IPS DF 4.7 (cell line): ENCODE results near the gene PPP6R2.
"Not testable (repeated sequence)": the region's sequence is repeated elsewhere in the genome, so short reads cannot be mapped to it uniquely, and the experiment has no call there.

Source experiments
- DNase-seq: peaks from one replicate; pipeline ENCODE4 v3.0.0-alpha.2; 2013; ENCODE audit warnings: low spot score; ENCODE audit errors: extremely low read depth

The PPP6R2 gene

DNA sequence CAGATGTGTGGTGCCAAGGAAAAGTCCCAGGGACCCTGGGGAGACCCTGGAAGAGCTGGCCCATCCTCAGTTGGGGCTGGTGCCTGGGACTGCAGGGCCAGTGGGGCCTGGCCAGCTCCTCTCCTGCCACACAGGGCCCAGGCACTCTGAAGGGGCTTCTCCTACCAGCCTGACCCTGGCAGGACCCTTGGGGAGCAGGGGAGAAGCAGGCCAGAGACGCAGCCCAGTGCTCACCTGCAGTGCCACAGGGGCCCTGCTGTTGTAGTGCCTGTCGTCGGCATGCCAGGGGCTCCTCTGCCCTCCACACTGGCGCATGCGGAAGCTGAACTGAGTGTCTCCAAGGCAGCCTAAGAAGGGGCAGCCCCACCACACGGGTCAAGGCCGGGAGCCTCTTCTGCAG lies 25.5 kb upstream of the PPP6R2 start:
- no peak for DNase-seq

DNA sequence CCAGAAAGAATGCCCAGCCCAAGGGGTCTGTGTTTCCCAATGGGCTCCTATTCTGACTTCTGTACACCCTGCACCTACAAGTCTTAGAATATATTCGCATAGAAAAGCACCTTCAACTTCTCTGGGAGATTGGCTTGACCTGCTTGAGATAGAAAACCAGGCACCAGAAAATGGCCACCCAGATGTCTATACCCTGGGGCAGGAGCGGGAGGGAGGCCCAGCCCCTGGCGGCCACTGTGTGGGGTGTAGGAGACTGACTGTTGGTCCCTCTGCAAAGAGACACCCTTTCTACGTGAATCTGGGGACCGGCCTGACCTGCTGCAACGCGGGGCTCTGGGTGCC lies 24.8 kb upstream of the PPP6R2 start:
- DNase-seq: no peak

DNA sequence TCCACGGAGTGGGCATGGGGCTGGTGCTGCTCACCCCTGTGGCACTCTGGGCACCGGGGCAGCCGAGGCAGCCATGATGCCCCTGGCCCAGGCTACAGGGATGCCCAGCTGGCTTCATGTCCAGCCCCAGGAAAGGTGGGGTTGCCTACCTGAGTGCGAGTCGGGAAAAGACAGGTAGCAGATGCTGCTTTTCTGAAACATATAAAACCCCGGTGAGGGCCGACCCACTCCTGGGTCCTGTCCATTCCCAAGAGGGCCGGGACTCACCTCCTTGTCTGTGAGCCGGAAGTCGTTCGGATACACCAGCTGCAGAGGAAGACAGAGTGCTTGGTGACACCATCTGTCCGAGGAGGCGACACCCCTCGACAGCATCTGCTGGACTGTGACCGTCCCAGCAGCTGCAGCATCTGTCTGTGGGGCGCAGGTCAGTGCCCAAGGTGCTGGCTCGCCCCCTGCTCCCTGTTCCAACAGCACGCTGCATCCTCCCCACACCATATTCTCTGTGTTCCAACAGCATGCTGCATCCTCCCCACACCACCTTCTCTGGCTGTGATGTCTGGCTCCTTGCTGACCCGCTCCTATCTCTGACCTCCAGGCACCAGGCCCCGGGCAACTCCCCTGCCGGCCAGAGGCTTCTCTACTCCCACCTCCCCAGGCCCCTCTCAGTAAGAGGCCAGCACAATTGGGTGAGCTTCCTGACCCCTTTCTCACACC lies 24.3 kb upstream of the PPP6R2 start:
- DNase-seq: no peak

DNA sequence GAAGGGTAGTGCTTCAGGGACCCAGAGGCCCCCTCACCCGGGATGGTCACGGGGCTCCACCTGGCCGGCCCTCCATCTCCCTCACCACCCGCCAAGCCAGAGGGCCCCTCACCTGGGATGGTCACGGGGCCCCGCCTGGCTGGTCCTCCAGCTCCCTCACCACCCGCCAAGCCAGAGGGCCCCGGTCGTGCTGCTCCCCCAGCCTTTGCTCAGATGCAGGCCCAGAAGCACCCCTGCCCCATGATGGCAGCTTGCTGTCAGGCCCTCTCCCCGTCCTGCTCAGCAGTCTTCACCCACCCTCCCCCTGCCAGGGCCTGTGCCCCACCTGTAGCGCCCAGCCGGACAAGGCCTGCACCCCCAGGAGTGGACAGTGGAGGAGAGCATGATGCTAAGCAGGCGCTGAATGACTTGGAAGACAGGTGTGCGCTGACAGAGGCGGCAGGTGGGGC lies 23.6 kb upstream of the PPP6R2 start:
- DNase-seq: no peak

DNA sequence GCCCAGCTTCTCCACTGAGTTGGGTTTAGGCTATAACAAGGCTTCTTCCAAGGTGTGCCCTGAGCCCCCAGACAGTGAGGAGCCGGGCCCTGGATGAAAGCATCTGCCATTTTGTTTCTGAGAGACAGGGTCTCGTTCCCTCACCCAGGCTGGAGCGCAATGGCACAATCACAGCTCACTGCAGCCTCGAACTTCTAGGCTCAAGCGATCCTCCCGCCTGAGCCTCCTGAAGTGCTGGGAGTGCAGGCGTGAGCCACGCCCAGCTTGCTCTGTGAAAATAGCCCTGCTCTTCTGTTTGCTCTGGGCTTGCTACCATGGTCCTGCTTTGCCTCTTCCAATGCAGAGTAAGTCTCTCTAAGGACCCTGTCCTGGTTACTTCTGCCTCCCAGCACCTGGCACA lies 23.0 kb upstream of the PPP6R2 start:
- DNase-seq: no peak

DNA sequence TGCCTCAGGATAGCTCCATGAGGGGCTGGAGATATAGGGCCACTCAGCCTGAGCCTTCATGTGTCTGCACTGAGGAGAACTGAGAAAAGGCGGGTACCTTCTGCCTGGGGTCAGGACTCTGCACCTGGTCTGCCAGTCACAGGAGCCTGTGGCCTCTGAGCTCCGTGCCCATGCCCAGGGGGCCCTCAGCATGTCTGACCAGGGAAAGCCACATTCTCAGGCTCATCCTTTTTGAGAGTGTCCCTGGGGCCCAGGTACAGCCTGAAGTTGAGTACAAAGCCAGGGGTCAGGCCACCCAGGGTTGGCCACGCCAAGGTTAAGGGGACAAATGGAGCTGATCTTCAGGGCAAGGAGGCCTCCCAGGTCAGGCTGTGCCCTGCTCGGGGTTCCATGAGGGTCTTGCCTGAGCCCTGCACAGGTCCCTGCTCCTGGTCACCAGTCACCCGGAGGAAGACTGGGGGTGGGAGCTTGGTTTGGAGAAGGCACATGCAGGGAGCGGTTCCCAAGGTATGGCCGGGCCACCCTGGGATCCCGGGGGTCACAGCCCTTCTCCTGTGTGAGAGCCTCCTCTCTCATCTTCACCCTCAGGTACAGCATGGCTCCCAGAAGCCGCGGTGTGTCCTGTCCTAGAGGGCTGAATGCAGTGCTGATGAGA lies 22.3 kb upstream of the PPP6R2 start:
- DNase-seq: no peak

DNA sequence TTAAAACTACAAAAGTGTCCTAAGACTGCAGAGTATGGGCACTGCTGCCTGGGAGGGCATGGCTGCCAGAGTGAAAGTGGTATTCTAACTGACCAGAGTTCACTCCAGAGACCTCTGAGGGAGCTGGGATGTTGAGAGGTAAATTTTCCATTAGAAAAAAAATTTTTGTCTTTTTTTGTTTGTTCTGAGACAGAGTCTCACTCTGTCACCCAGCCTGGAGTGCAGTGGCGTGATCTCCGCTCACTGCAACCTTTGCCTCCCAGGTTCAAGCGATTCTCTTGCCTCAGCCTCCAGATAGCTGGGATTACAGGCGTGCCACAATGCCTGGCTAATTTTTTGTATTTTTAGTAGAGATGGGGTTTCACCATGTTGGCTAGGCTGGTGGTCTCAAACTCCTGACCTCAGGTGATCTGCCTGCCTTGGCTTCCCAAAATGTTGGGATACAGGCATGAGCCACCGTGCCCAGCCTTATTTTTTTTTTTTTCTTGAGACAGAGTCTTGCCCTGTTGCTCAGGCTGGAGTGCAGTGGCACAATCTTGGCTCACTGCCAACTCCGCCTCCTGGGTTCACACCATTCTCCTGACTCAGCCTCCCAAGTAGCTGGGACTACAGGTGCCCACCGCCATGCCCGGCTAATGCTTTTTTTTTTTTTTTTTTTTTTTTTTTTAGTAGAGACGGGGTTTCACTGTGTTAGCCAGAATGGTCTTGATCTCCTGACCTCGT lies 20.6 kb upstream of the PPP6R2 start:
- not testable (repeated sequence) for DNase-seq

DNA sequence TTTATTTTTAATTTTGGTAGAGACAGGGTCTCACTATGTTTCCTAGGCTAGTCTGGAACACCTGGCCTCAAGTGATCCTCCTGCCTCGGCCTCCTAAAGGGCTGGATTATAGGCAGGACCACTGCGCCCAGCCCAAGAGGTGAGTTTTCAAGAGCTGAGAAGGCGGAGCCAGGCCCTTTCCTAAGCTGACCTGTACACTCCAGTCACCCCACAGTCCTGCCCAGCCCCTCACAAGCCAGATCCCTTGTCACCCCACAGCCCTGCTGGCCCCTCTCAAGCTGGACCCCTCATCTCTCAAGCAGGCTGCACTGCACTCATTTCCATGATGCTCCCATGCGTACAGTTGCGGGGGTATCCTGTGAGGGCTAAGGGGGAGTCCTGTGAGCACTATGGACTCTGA lies 19.2 kb upstream of the PPP6R2 start:
- no peak for DNase-seq

DNA sequence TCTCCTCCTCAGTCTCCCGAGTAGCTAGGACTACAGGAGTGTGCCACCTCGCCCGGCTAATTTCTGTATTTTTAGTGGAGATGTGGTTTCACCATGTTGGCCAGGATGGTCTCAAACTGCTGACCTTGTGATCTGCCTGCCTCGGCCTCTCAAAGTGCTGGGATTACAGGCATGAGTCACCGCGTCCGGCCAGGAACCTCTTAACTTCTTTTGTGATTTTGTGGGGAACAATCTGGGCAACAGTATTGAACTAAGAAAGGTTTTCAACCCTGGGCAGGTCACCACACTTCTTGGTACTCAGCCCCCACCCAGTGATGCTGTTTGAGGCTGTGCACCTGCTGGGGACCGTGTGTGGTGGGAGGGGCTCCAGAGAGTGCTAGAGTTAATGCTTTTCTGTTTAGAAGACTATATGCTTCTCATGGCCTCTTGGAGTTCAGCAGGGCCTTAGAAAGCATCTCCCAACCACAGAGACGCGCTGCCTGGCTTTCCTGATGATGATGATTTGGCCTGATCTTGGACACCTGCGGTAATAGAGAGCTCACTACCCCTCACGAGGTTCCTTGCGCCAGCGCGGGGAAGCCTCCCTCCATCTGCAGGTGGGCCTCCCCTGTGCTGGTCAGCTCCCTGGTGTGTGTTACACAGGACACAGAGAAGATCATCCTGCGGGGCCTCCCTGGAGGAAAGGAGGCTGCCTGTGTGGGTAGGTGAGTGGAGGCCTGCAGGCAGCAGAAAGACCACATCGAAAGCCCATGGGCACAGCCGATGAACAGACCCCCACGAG lies 17.5 kb upstream of the PPP6R2 start:
- DNase-seq: no peak

DNA sequence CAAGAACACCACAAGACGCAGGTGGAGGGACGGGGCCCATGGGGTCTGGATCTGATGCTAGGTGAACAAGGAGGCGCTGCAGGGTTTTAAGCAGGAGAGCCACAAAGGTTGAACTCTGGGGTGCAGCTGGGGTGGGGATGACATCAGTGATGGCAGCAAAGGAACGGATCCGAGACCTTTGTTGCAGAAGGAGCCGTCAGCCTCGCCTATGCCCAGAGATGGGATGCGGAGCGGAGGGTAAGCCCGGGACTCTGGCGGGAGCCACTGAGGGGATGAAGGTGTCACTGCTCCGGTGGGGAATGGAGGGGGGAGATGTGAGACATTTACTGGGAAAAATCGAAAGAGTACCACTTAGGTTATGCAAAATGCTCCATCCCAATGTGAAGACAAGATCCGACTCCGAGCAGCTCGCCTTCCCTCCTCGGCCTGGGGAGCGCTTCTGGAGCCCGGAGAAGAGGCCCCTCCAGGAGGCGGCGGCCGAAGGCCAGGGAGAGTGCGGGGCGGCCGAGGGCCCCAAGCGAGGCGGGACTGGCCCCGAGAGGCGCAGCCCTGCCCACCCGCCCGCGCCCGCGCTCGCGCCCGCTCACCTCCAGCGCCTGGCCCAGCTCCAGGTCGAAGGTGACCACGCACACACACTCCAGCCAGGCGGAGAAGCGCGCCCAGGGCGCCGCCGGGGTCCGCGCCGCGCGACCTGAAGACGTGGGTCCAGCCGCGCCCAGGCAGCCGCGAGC lies 16.7 kb upstream of the PPP6R2 start:
- DNase-seq: no peak

DNA sequence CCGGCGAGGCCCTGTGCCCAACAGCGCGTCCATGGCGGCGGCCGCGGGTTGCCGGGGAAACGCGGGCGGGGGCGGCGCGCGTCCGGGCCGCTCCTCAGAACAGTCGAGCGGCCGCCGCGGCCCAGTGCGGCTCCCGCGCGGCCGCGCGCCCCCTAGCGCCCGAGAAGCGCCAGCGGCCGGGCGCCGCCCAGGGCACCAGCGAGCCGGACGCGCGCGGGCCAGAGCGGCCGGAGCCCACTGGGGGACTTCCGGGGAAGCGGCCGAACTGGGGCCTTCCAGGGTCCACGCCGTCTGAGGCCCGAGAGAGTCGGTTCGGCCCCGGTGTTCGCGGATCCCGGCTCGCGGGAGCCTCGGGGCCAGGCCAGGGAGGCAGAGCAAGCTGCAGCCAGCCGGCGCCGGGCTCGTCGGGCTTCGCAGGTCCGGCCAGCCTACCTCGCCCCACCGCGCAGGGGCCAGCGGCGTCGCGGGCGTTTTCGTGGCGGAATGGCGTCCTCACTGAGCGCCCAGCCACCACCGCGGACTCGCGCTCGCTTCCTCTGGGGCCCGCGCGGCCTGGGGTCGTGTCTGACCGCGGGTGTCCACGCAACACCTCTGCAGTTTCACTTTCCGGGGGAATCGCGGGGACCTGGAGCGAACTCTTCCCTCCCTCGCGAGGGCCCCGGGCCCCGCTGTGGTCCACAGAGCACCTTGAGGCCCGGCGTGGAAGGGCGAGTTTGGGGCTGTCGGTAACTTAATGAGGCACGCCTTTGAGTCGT lies 16.0 kb upstream of the PPP6R2 start, which contains the start of gene DENND6B:
TSS of gene DENND6B (minus strand) at position 57 of the 755 bp plus-strand sequence. CDS start at position 33, 24 bp downstream.
- no peak for DNase-seq

DNA sequence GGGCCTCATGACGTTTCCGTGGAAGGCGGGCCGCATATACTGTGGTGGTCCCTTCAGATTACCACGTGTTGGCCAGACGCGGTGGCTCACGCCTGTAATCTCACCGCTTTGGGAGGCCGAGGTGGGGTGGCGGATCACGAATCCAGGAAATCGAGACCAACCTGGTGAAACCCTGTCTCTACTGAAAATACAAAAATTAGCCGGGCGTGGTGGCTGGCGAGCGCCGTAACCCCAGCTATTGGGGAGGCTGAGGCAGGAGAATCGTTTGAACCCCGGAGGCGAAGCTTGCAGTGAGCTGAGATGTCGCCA lies 15.5 kb upstream of the PPP6R2 start:
- no peak for DNase-seq

DNA sequence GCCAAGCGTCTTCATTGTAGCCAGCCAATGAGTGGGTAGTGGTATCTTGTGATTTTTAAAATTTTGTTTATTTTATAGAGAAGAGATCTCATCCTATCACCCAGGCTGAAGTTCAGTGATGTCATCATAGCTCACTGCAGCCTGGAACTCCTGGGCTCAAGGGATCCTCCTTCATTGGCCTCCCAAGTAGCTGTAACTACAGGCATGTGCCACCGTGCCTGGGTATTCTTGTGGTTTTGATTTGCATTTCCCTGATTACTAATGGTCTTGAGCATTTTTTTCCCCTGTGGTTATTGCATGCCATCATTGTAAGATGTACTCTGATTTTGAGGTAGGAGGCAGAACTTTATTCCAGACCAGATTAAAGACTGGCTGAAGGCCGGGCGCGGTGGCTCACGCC lies 13.9 kb upstream of the PPP6R2 start:
- no peak for DNase-seq

DNA sequence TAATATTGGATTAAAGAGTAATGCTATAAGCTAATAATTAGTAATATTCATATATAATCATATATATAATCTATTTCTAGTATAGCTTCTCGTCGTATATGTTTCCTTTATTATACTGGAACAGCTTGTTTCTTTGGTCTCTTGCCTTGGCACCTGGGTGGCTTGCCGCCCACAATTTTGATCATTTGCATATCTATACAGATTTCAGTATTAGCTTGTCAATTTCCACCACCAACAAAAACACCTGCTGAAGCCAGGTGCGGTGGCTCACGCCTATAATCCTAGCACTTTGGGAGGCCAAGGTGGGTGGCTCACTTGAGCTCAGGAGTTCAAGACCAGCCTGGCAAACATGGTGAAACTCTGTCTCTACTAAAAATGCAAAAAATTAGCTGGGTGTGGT lies 8.7 kb upstream of the PPP6R2 start:
- not testable (repeated sequence) for DNase-seq

DNA sequence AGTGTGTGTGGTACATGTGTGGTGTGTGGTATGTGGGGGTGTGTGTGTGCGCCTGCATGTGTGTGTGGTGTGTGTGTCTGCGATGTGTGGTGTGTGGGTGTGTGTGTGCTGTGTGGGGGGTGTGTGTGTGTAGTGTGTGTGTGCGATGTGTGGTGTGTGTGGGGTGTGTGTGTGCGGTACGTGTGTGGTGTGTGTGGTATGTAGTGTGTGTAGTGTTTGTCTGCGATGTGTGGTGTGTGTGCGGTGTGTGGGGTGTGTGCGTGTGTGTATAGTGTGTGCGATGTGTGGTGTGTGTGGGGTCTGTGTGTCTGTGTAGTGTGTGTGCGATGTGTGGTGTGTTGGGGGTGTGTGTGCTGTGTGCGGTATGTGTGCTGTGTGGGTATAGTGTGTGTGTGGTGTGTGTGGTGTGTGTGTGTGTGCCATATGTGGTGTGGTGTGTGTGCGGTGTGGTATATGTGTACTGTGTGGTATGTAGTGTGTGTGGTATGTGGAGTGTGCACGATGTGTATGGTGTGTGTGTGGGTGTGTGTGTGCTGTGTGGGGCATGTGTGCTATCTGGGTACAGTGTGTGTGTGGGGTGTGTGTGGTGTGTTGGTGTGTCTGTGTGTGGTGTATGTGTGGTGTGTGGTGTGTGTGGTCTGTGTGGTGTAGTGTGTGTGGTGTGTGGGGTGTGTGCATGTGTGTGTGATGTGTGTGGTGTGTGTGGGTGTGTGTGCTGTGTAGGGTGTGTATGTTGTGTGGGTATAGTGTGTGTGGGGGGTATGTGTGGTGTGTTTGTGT lies 5.7 kb upstream of the PPP6R2 start:
- DNase-seq: no peak

DNA sequence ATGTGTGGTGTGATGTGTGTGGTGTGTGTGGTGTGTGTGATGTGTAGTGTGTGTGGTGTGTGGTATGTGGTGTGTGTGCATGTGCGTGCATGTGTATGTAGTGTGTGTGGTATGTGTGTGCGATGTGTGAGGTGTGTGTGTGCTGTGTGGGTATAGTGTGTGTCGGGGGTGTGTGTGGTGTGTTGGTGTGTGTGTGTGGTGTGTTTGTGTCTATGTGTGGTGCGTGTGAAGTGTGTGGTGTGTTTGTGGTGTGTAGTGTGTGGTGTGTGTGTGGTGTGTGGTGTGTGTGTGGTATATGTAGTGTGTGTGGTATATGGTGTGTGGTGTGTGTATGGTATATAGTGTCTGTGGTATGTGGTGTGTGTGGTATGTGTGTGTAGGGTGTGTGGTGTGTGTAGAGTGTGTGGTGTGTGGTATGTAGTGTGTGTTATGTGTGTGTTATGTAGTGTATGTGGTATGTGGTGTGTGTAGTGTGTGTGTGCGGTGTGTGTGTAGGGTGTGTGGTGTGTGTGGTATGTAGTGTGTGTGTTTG lies 5.0 kb upstream of the PPP6R2 start:
- no peak for DNase-seq

DNA sequence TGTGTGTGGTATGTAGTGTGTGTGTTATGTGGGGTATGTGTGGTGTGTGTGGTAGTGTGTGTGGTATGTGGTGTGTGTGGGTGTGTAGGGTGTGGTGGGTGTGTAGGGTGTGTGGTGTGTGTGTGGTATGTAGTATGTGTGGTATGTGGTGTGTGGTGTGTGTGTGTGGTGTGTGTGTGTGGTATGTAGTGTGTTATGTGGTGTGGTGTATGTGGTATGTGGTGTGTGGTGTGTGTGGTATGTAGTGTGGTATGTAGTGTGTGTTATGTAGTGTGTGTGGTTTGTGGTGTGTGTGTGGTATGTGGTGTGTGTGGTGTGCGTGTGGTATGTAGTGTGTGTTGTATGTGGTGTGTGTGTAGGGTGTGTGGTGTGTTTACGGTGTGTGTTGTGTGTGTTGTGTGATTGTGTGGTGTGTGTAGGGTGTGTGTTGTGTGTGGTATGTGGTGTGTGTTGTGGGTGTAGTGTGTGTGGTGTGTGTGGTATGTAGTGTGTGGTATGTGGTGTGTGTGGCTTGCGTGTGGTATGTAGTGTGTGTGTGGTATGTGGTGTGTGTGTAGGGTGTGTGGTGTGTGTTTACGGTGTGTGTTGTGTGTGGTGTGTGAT lies 4.2 kb upstream of the PPP6R2 start:
- DNase-seq: no peak

DNA sequence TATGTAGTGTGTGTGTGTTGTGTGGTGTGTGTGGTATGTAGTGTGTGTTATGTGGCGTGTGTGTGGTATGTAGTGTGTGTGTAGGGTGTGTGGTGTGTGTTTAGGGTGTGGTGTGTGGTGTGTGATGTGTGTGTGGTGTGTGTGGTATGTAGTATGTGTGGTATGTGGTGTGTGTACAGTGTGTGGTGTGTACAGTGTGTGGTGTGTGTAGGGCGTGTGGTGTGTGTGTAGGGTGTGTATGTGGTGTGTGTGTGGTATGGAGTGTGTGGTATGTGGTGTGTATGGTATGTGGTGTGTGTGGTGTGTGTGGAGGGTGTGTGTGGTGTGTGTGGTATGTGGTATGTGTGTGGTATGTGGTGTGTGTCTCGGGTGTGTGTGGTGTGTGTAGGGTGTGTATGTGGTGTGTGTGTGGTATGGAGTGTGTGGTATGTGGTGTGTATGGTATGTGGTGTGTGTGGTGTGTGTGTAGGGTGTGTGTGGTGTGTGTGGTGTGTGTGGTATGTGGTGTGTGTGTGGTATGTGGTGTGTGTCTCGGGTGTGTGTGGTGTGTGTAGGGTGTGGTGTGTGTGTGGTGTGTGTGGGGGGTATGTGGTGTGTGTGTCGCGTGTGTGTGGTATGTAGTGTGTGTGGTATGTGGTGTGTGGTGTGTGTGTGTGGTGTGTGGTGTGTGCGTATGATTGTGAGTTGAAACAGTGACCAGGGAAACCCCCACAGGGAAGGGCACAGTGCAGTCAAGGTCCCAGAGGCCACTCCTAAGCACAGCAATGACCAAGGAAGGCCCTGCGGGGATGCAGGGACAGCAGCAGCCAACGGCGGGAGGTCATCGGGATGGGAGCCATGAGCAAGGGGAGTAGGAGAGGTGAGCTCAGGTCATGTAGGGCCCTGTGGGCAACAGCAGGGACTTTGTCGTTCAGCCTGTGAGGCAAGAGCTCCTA lies 2.9 kb upstream of the PPP6R2 start:
- DNase-seq: no peak
